ENCODE results near the gene TMEM200C. TPM values are rescaled to one million over a fixed set of nuclear protein-coding genes. Genes with fewer than 3 reads are reported as not detected.

TMEM200C gene
- total RNA-seq, 6 experiments from 2014 or later, result 0.19 to 1.6 (median 1.1) TPM

DNA sequence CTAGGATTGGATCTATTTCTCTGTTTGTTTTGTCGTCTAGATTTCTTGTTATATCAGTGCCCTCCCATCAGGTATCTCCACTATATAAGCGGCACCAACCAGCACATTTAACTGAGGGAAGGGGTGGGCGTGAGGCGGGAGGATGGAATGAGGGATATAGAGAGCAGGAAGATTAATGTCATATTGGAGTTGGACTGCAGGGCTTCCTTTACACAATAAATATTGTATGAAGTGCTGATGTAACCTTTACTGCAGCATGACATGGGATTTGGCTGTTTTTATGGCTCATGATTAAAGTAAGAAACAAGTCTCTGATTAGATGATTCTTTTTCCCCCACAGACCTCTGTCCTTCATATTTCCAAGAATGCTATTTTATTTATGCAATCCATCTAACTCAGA lies 54.8 kb downstream of the TMEM200C start:
- DNase-seq (no peak), ATAC-seq (no peak)
- WGBS (ENCODE audit: insufficient coverage, low coverage, low lambda C conversion rate, missing lambda C conversion rate), result 69% methylated on average over 4 of the region's 4 CpGs
- TF ChIP-seq, protein P1, sequence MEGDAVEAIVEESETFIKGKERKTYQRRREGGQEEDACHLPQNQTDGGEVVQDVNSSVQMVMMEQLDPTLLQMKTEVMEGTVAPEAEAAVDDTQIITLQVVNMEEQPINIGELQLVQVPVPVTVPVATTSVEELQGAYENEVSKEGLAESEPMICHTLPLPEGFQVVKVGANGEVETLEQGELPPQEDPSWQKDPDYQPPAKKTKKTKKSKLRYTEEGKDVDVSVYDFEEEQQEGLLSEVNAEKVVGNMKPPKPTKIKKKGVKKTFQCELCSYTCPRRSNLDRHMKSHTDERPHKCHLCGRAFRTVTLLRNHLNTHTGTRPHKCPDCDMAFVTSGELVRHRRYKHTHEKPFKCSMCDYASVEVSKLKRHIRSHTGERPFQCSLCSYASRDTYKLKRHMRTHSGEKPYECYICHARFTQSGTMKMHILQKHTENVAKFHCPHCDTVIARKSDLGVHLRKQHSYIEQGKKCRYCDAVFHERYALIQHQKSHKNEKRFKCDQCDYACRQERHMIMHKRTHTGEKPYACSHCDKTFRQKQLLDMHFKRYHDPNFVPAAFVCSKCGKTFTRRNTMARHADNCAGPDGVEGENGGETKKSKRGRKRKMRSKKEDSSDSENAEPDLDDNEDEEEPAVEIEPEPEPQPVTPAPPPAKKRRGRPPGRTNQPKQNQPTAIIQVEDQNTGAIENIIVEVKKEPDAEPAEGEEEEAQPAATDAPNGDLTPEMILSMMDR (IDR thresholded peaks at IDR 0.05), result no peak
- no peak for TF ChIP-seq POLR2A (IDR thresholded peaks at IDR 0.05)
- intact Hi-C loops (cut with DNase I), result no loop called here
- no peaks in the 10 kb centered on the region for H3K27me3 ChIP-seq
- H3K27ac ChIP-seq, result no peak overlapping the region
- H3K4me1 ChIP-seq, result no peaks in the 10 kb centered on the region
- no peaks in the 10 kb centered on the region for H3K36me3 ChIP-seq
- H3K9me3 ChIP-seq, result no peaks in the 10 kb centered on the region
- no peak overlapping the region for H3K4me3 ChIP-seq

- DNase-seq (no peak), ATAC-seq (no peak)
- Histone ChIP-seq H3K36me3 (no peaks in the 10 kb centered on the region), H3K9me3 (no peaks in the 10 kb centered on the region), H3K4me3 (no peak overlapping the region), H3K4me1 (no peaks in the 10 kb centered on the region), H3K27ac (no peak overlapping the region), H3K27me3 (no peaks in the 10 kb centered on the region)
- 33% methylated on average over 2 of the region's 2 CpGs for WGBS (ENCODE audit: insufficient coverage, low coverage, low lambda C conversion rate, missing lambda C conversion rate)
- intact Hi-C loops (cut with DNase I), result no loop called here
- TF ChIP-seq, protein P1 (IDR thresholded peaks at IDR 0.05), result no peak
- no peak for TF ChIP-seq POLR2A (IDR thresholded peaks at IDR 0.05)
Measured at GRCh38 chr18:5840025-5840424, 55.3 kb downstream of the TMEM200C start.

- H3K27ac ChIP-seq, result no peak overlapping the region
- DNase-seq, result no peak
- no peak overlapping the region for H3K4me3 ChIP-seq
- no peaks in the 10 kb centered on the region for H3K9me3 ChIP-seq
- ATAC-seq, result no peak
- intact Hi-C loops (cut with DNase I), result no loop called here
- WGBS (ENCODE audit: insufficient coverage, low coverage, low lambda C conversion rate, missing lambda C conversion rate), result 75% methylated on average over 8 of the region's 8 CpGs
- TF ChIP-seq POLR2A (IDR thresholded peaks at IDR 0.05), result no peak
- TF ChIP-seq, protein P1 (IDR thresholded peaks at IDR 0.05), result no peak
- no peaks in the 10 kb centered on the region for H3K4me1 ChIP-seq
- no peaks in the 10 kb centered on the region for H3K36me3 ChIP-seq
- no peaks in the 10 kb centered on the region for H3K27me3 ChIP-seq
Measured at GRCh38 chr18:5839102-5839501, 56.2 kb downstream of the TMEM200C start.

Small RNA genes within 50 kb of the gene (microRNA-seq; reads per million reads assigned to microRNA genes)
- 0 reads per million in 2 donors for gene MIR3976

Small RNA genes within 50 kb of the gene (small RNA-seq; reads per million reads assigned to genes)
- 0 reads per million in 2 experiments for gene MIR3976

Measured in right lobe of liver (tissue), 6 donors.